Heart left ventricle (tissue), 13 donors: ENCODE measurements around the gene ZEB1.

Experiments used
- POLR2A ChIP-seq, 2 donors: fragments of 450-650 bp; IDR thresholded peaks; one replicate each; pipeline ENCODE4 v1.6.1; 2017; ENCODE audit warnings: antibody characterized with exemption in 2 of 2, mild to moderate bottlenecking in 2 of 2, moderate library complexity in 2 of 2
- TF ChIP-seq, protein P1 (sequence below), 12 donors: fragments of 200-600 bp; sonication (generic) in 4 of 12; IDR thresholded peaks; one replicate each; pipeline versions ENCODE4 v1.5.0 to v1.8.0; 2018 to 2022; ENCODE audit warnings: antibody characterized with exemption in 12 of 12, mild to moderate bottlenecking in 5 of 12
- donor health status: ischemic (EF 13 %, LVEDD 7.1; RV severe dilation, severe dysfunction).
- donor health status: DM: no; HTN: yes; CAD: no.
- donor health status: DM: no; HTN: no; CAD: no.
- donor health status: ischemic (EF 25% LVEDD 6.9; RV normal size, moderate dysfunction).
- donor health status: ischemic (EF 25% LVEDD 5.7; RV mildly dilated, moderate dysfunction).
- donor health status: ischemic (EF 35%, LVEDD 5.7; RV mildly dilated, moderate dysfunction).
- donor health status: nonischemic (EF 11% LVEDD 7.7; RV severe dilation, severe dysfunction).
- donor health status: DM: yes; HTN: yes; CAD: no.
- donor health status: PGD.
- donor health status: ischemic (EF 29% LVEDD 5.4; RV normal size, mild dysfunction).
- donor health status: nonischemic (EF 23%, LVEDD 6.1; RV moderate dilation, normal function).

DNA sequence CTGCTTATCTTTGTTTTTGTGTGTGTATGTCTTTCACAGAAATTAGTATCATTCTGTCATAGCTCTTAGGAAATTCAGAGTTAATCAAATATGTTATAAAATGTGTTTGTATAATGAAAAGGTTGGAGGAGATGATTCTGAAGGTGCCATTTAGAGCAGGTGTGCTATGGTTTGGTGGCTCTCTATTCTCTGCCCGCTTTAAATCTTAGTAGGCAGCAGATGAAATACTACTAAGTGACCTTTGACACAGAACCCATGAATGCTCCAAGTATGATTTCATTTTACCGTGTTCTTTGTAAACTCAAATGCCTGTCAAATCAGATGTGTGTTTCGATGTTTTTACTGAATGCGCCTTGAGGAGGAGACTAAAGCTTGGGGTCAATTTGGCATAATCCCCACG, 24.5 kb downstream of the ZEB1 start:
- TF ChIP-seq POLR2A (IDR thresholded peaks at IDR 0.05) = no peak
- TF ChIP-seq, protein P1, sequence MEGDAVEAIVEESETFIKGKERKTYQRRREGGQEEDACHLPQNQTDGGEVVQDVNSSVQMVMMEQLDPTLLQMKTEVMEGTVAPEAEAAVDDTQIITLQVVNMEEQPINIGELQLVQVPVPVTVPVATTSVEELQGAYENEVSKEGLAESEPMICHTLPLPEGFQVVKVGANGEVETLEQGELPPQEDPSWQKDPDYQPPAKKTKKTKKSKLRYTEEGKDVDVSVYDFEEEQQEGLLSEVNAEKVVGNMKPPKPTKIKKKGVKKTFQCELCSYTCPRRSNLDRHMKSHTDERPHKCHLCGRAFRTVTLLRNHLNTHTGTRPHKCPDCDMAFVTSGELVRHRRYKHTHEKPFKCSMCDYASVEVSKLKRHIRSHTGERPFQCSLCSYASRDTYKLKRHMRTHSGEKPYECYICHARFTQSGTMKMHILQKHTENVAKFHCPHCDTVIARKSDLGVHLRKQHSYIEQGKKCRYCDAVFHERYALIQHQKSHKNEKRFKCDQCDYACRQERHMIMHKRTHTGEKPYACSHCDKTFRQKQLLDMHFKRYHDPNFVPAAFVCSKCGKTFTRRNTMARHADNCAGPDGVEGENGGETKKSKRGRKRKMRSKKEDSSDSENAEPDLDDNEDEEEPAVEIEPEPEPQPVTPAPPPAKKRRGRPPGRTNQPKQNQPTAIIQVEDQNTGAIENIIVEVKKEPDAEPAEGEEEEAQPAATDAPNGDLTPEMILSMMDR (IDR thresholded peaks at IDR 0.05) = no peak
